ENCODE measurements around the gene POC1B.

- TF ChIP-seq TAF1 (IDR thresholded peaks at IDR 0.05; ENCODE audit: low read depth, low read length) (no peak), POLR2A (IDR thresholded peaks at IDR 0.05; ENCODE audit: low read depth, low read length) (no peak), POLR2AphosphoS5 (IDR thresholded peaks at IDR 0.05; ENCODE audit: low read depth, low read length) (no peak)
Observed at GRCh38 chr12:89414322-89414721, 111.5 kb downstream of the POC1B start.
